ENCODE measurements around the gene PCK1.

DNA sequence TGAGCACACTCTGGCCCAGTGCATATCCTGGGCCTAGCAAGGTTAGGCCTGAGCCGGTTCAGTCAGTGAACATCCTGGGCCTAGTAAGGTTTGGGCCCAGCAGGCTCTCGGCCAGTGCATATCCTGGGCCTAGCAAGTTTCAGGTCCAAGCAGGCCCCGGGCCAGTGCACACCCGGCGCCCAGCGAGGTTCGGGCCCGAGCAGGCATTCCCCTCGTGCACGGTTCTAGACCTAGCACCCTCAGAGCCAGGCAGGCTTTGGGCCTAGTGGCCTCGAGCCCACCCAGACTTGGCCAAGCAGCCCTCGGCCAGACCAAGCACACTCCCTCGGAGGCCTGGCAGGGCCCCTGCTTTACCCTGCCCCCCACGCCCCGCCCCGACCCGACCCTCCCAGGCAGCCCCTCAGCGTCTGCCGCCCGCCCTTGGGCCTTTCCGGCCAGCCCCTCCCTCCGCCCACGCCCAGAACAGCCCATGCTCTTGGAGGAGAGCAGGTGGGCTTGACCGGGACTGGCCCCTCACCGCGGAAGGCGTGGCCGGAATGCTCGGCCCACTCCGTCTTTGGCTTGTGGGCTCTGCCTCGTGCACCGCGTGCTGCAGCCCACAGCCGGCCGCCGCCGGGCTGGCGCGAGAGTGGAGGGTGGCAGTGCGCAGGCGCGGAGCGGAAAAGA lies 36.3 kb upstream of the PCK1 start, which contains the start of gene CTCFL:
- TF ChIP-seq, protein P1, sequence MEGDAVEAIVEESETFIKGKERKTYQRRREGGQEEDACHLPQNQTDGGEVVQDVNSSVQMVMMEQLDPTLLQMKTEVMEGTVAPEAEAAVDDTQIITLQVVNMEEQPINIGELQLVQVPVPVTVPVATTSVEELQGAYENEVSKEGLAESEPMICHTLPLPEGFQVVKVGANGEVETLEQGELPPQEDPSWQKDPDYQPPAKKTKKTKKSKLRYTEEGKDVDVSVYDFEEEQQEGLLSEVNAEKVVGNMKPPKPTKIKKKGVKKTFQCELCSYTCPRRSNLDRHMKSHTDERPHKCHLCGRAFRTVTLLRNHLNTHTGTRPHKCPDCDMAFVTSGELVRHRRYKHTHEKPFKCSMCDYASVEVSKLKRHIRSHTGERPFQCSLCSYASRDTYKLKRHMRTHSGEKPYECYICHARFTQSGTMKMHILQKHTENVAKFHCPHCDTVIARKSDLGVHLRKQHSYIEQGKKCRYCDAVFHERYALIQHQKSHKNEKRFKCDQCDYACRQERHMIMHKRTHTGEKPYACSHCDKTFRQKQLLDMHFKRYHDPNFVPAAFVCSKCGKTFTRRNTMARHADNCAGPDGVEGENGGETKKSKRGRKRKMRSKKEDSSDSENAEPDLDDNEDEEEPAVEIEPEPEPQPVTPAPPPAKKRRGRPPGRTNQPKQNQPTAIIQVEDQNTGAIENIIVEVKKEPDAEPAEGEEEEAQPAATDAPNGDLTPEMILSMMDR (IDR thresholded peaks at IDR 0.05 in 2 of 3, conservative IDR thresholded peaks at IDR 0.05 in 1 of 3; ENCODE audit: borderline replicate concordance in 1 of 3, insufficient read depth in 1 of 3, low read depth in 2 of 3, low read length in 2 of 3), result no peak
- TF ChIP-seq JUND (IDR thresholded peaks at IDR 0.05) (no peak), CBX3 (IDR thresholded peaks at IDR 0.05; ENCODE audit: low read depth) (no peak), POLR2AphosphoS5 (IDR thresholded peaks at IDR 0.05; ENCODE audit: low read depth, low read length) (no peak), ELF1 (IDR thresholded peaks at IDR 0.05; ENCODE audit: borderline replicate concordance, low read depth) (no peak), POLR2A (IDR thresholded peaks at IDR 0.05; ENCODE audit: borderline replicate concordance, extremely low read depth, insufficient read depth, insufficient read length) (no peak), ZFX (IDR thresholded peaks at IDR 0.05) (no peak), FOSL1 (IDR thresholded peaks at IDR 0.05; ENCODE audit: low read depth) (no peak)

All from HCT116 (cell line).